MM.1S (cell line): Measurements from ENCODE around the gene CDKN2B-AS1.

ENCODE experiments used
- EZH2 ChIP-seq: fragments of 300-600 bp; sonication (generic); optimal IDR thresholded peaks from 2 replicates; pipeline ENCODE3; 2017; ENCODE audit warnings: low read depth, mild to moderate bottlenecking, antibody characterized with exemption, low read length, mixed read lengths
- EZH2phosphoT487 ChIP-seq: fragments of 300-600 bp; sonication (generic); IDR thresholded peaks from 2 replicates; pipeline ENCODE4 v1.6.1; 2018; ENCODE audit warnings: antibody characterized with exemption, low read length
- TF ChIP-seq, protein P1 (sequence below): fragments of 300-600 bp; sonication (generic); IDR thresholded peaks from 2 replicates; pipeline ENCODE4 v1.5.1; 2016; ENCODE audit warnings: antibody characterized with exemption, low read length, mixed read lengths

DNA sequence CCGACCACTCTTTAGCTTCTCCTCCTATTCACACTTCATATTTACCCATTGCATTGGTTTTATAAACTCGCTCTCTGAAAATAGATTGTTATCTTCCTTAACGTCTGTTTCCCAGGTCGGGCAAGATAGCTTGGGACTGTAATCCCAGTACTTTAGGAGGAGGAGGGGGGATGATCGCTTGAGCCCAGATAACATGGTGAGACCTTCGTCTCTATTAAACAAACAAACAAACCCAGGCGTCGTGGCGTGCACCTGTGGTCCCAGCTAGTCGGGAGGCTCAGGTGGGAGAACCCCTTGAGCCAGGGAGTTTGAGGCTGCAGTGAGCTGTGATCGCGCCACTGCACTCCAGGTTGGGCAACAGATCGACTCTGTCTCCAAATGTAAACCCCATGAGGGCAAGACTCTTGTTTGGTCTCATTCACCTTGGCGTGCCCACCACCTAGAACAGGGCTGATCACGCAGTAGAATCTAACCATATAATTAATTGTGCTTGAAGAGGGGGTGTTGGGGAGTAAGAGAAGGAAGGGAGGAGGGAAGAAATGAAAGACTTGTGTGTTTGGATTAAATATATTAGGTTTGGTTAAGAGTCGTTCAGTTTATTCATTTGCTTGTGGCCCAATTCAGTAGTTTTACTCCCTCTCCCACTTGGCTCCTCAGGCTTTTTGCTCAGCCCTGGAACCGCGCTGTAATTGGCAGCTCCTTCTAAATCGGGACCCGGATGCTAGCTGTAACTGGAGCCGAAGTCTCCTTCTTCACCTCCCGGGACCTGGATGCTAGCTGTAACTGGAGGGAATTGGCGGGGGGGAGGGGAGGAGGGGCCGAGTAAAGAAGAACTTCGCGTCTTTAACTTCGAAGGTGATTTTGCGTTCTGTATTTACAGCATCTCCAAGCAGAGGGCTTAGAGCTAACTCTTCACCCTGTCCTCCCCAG, 25.3 kb upstream of the CDKN2B-AS1 start:
- TF ChIP-seq, protein P1, sequence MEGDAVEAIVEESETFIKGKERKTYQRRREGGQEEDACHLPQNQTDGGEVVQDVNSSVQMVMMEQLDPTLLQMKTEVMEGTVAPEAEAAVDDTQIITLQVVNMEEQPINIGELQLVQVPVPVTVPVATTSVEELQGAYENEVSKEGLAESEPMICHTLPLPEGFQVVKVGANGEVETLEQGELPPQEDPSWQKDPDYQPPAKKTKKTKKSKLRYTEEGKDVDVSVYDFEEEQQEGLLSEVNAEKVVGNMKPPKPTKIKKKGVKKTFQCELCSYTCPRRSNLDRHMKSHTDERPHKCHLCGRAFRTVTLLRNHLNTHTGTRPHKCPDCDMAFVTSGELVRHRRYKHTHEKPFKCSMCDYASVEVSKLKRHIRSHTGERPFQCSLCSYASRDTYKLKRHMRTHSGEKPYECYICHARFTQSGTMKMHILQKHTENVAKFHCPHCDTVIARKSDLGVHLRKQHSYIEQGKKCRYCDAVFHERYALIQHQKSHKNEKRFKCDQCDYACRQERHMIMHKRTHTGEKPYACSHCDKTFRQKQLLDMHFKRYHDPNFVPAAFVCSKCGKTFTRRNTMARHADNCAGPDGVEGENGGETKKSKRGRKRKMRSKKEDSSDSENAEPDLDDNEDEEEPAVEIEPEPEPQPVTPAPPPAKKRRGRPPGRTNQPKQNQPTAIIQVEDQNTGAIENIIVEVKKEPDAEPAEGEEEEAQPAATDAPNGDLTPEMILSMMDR, result no peak
- TF ChIP-seq EZH2phosphoT487 (no peak), EZH2 (no peak)
